Epithelial cell of proximal tubule (primary cell): ENCODE data around the gene TTC12. TPM values are rescaled to one million over a fixed set of nuclear protein-coding genes. Genes with fewer than 3 reads are reported as not detected.

Experiments used
- DNase-seq: peaks from one replicate; pipeline ENCODE4 v3.0.0-alpha.2; 2011; ENCODE audit warnings: low read depth
- H3K4me3 ChIP-seq: 2 replicates; pipeline ENCODE4 v1.5.1; 2011; ENCODE audit warnings: low read depth, mild to moderate bottlenecking, low read length
- total RNA-seq: library from RNA; depleted of rRNA; stranded (reverse); fragments of >200 nt; gene quantifications from 2 replicates; pipeline ENCODE4 v1.2.3, GENCODE V29; 2015
- TF ChIP-seq, protein P1 (sequence below): conservative IDR thresholded peaks from 2 replicates; pipeline ENCODE4 v1.5.1; 2012; ENCODE audit warnings: low read depth, mild to moderate bottlenecking, low read length

Gene TTC12
- total RNA-seq, 1 donor from 2014 or later: 6.9 TPM

DNA sequence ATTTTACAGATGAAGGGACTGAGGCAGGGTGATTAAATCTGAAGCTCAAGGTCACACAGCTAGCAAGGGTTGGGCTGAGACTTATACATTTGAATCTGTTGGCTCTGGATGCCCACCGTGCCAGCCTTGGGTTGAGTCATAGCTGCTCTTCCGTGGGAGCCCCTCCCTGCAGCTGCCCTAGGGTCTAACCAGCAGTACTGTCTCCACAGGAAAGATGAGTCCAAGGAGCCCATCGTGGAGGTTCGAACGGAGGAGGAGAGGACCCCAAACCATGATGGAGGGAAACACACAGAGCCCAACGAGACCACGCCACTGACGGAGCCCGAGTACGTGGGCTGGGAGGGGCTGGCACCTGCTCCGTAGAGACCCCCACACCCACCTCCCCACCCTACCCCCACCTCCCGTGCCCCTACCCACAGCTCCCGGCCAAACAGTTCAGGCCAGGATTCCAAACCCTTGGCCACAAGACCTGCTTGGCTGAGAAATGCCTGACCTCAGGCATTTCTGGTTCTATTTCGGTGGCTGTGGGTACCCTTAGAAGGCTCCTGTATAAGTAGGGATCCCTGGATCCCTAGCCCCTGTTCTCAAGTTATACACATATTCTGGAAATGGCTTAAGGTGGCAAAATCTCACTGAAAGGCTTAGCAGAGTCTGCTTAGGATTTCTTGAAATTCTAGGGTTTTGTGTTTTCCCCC lies 42.7 kb upstream of the TTC12 start:
- no peak overlapping the region for H3K4me3 ChIP-seq
- DNase-seq: no peak
- TF ChIP-seq, protein P1, sequence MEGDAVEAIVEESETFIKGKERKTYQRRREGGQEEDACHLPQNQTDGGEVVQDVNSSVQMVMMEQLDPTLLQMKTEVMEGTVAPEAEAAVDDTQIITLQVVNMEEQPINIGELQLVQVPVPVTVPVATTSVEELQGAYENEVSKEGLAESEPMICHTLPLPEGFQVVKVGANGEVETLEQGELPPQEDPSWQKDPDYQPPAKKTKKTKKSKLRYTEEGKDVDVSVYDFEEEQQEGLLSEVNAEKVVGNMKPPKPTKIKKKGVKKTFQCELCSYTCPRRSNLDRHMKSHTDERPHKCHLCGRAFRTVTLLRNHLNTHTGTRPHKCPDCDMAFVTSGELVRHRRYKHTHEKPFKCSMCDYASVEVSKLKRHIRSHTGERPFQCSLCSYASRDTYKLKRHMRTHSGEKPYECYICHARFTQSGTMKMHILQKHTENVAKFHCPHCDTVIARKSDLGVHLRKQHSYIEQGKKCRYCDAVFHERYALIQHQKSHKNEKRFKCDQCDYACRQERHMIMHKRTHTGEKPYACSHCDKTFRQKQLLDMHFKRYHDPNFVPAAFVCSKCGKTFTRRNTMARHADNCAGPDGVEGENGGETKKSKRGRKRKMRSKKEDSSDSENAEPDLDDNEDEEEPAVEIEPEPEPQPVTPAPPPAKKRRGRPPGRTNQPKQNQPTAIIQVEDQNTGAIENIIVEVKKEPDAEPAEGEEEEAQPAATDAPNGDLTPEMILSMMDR: no peak

- DNase-seq: no peak
- H3K4me3 ChIP-seq: no peak overlapping the region
- TF ChIP-seq, protein P1: no peak
These were observed 42.1 kb upstream of the TTC12 start for GRCh38 chr11:113272281-113272680.

GRCh38 chr11:113272927-113273615 lies 41.3 kb upstream of the TTC12 start:
- DNase-seq: no peak
- H3K4me3 ChIP-seq: no peak overlapping the region
- TF ChIP-seq, protein P1: no peak

DNA sequence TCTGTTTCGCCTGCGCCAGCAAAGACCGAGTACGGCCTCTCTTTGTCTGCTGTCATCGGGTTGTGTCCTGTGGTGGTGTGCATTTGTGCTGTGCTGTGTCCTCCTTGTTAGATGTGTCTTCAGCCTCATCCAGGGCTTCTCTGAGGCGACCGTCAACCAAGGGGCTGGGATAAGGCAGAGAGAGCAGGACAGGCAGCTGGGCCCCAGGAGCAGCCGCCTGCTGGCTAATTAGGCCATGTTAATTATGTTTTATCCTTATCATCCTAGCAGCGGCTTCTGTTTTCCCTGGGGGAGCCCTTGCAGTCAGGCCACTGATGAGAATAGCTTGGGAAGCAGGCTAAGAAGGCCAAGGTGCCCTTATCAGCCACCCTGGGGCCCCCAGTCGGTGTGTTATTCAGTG lies 40.7 kb upstream of the TTC12 start:
- no peak overlapping the region for H3K4me3 ChIP-seq
- DNase-seq: no peak
- TF ChIP-seq, protein P1: no peak

- peak overlapping the region; percentile 36 for H3K4me3 ChIP-seq
- no peak for DNase-seq
- TF ChIP-seq, protein P1: no peak
These were observed 39.4 kb upstream of the TTC12 start for GRCh38 chr11:113274713-113275582.

DNA sequence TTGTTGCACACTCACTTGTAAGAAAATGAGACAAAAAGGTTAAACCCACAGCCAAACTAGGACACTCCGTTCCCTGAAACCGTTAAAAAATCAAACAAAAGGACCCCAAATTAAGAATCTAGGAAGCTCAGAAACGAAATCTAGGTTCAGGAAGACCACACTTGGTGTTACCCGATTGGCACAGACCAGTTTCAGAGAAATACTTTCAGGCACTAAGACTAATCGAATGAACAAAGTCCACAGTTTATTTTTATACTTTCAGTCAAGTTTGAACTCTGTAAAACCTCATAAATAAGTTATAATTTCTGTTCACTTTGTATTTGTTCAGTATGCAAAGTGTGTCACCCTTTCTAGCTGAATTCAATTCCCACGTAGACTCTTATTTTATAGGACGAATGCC lies 38.8 kb upstream of the TTC12 start:
- TF ChIP-seq, protein P1: no peak
- H3K4me3 ChIP-seq: no peak overlapping the region
- DNase-seq: no peak
